ENCODE measurements around the gene TANC1.

TANC1 gene

DNA sequence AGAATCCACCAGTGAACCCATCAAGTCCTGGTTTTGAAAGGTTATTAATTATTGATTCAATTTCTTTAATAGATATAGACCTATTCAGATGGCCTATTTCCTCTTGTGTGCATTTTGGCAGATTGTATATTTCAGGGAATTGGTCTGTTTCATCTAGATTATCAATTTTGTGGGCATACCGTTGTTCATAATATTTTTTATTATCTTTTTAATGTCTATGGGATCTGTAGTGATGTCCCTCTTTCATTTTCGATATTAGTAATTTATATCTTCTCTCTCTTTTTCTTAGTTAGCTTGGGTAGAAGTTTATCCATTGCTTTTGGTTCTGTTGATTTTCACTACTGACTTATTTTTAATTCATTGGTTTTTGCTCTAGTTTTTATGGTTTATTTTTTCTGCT lies 39.9 kb upstream of the TANC1 start:
- DNase-seq (ENCODE audit: low read depth): no peak
- TF ChIP-seq, protein P1, sequence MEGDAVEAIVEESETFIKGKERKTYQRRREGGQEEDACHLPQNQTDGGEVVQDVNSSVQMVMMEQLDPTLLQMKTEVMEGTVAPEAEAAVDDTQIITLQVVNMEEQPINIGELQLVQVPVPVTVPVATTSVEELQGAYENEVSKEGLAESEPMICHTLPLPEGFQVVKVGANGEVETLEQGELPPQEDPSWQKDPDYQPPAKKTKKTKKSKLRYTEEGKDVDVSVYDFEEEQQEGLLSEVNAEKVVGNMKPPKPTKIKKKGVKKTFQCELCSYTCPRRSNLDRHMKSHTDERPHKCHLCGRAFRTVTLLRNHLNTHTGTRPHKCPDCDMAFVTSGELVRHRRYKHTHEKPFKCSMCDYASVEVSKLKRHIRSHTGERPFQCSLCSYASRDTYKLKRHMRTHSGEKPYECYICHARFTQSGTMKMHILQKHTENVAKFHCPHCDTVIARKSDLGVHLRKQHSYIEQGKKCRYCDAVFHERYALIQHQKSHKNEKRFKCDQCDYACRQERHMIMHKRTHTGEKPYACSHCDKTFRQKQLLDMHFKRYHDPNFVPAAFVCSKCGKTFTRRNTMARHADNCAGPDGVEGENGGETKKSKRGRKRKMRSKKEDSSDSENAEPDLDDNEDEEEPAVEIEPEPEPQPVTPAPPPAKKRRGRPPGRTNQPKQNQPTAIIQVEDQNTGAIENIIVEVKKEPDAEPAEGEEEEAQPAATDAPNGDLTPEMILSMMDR (IDR thresholded peaks at IDR 0.05; ENCODE audit: low read depth, low read length, missing control alignments): no peak
- H3K4me3 ChIP-seq (ENCODE audit: low read depth, low read length): no peak overlapping the region

DNA sequence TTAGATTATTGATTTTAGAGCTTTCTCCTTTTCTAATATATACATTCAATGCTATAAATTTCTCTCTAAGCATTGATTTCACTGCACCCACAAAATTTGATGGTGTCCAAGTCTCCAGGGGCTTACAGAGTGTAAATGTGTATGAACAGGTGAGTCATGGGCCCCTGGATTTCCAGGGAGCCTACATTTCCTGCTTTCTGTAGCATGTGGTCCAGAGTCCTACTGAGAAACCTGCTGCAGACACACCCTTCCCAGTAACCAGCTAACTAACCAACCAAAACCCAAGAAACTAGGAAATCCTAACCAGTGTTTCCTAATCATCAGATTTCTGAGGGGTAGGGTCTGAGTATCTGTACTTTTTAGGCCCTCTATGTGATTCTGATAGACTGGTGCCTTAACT lies 39.5 kb upstream of the TANC1 start:
- H3K4me3 ChIP-seq (ENCODE audit: low read depth, low read length): no peak overlapping the region
- TF ChIP-seq, protein P1 (IDR thresholded peaks at IDR 0.05; ENCODE audit: low read depth, low read length, missing control alignments): no peak
- DNase-seq (ENCODE audit: low read depth): no peak

DNA sequence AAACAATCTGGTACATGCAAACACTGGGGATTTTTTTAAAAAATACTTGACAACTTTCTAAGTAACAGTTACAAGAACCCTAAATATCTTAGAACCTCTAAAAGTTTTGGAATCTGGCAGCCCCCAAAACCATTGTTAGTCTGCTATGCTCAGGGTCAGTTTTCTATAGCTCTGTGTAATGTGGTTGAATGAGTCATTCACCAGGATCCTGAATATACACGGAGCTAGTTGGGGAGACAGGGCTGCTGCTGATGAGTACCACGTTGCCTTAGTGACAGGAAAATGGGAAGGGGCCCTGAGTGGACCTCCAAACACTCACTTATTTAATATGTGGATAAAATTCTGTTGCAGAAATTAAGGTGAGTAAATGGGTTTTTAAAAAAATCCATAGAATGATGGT lies 36.9 kb upstream of the TANC1 start:
- no peak for DNase-seq (ENCODE audit: low read depth)
- no peak overlapping the region for H3K4me3 ChIP-seq (ENCODE audit: low read depth, low read length)
- TF ChIP-seq, protein P1 (IDR thresholded peaks at IDR 0.05; ENCODE audit: low read depth, low read length, missing control alignments): no peak

DNA sequence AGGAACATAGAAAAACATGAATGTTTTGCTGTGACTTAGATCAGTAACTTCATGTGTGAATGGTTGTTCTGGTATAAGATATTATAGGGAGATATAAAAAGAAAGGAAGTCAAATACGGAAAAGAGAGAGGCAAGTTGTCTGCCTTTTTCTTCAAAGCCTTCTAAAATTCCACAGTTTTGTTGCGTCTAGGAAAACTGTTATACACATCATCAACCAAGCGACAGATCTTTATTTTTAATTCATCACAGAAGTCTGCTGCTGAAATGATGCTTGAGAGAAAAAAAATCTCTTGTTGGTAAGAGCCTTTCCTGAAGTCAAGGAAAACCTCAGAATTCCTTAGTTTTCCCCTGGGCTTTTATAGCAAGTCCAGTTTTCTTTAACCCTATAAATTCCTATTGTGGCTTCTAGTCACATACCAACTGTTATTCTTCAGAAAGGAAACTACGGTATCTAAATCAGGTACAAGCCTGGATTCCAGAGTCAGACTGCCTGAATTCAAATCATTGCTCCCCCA lies 36.3 kb upstream of the TANC1 start:
- H3K4me3 ChIP-seq (ENCODE audit: low read depth, low read length): no peak overlapping the region
- no peak for DNase-seq (ENCODE audit: low read depth)
- TF ChIP-seq, protein P1 (IDR thresholded peaks at IDR 0.05; ENCODE audit: low read depth, low read length, missing control alignments): no peak

DNA sequence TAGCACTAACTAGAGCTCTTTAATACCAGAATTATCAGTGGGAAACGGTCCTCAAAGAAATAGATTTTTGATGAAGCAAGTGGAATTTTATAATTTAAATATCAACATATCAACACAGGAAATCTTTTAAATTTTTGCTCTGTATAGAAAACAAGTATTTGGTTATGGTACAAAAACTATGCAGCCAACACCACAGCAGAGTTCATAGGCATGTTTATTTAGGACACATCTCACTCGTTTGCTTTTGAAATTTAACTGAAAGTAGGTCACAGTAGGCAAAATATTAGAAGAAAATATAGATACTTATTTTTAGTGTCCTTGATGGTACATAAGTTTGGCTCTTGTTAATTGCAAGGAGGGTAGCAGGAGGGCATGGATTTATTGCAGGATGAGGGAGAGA lies 34.3 kb upstream of the TANC1 start:
- H3K4me3 ChIP-seq (ENCODE audit: low read depth, low read length): no peak overlapping the region
- no peak for DNase-seq (ENCODE audit: low read depth)
- TF ChIP-seq, protein P1 (IDR thresholded peaks at IDR 0.05; ENCODE audit: low read depth, low read length, missing control alignments): no peak

DNA sequence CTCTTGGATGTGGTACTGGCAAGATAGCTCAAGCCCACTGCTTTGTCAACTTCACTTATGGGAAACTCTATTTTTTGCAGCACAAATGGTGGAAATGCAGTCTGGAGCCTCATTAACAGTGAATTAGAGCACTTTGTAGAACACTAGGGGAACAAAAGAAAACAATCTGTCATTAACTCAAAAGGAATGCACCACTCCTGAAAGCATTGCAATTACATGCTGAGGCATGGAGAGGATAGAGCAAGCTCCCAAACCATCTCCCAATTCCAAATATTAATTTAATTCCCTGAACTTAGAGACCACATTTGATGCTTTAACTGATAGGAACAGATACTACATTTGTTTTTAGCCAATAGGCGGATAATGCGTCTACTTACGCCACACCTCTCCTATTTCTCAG lies 32.8 kb upstream of the TANC1 start:
- H3K4me3 ChIP-seq (ENCODE audit: low read depth, low read length): no peak overlapping the region
- TF ChIP-seq, protein P1 (IDR thresholded peaks at IDR 0.05; ENCODE audit: low read depth, low read length, missing control alignments): no peak
- no peak for DNase-seq (ENCODE audit: low read depth)

DNA sequence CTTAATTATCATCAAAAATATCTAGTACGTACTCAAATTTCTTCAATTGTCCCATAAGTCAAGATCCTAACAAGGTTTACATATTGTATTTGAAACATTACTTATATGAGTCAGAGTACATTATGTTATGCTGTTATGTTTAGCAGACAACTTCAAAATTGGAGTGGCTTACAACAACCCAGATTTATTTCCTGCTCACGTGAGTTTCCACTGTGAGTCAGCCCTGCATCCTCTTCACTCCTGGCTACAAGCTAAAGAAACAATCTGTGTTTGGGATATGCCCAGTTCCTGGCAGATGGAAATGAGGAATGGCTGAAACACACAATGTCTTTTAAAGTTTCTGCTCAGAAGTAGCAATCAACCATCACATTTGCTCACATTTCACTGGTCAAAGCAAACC lies 31.5 kb upstream of the TANC1 start:
- no peak overlapping the region for H3K4me3 ChIP-seq (ENCODE audit: low read depth, low read length)
- DNase-seq (ENCODE audit: low read depth): no peak

More for the DNA sequence above, 31.5 kb upstream of the TANC1 start:
- TF ChIP-seq, protein P1 (IDR thresholded peaks at IDR 0.05; ENCODE audit: low read depth, low read length, missing control alignments): no peak

Data from GM12864 (cell line).